SK-N-SH treated with all-trans-retinoic acid at 6 μM for 48 hours (cell line): Measurements from ENCODE around the gene NDOR1.

Source experiments
- CSDC2 ChIP-seq: fragments of 250-450 bp; sonication (Bioruptor Pico); IDR thresholded peaks from 2 replicates; pipeline ENCODE4 v1.5.0; 2020; ENCODE audit warnings: mild to moderate bottlenecking, moderate library complexity
- ESRRG ChIP-seq: fragments of 250-450 bp; sonication (Bioruptor Pico); IDR thresholded peaks from 2 replicates; pipeline ENCODE4 v1.6.1; 2021; ENCODE audit warnings: mild to moderate bottlenecking
- ZFP3 ChIP-seq: fragments of 250-450 bp; sonication (Bioruptor Pico); IDR thresholded peaks from 2 replicates; pipeline ENCODE4 v1.5.0; 2020; ENCODE audit warnings: mild to moderate bottlenecking, moderate library complexity
- ZFP30 ChIP-seq: fragments of 450-650 bp; formaldehyde crosslinking; IDR thresholded peaks from 2 replicates; pipeline ENCODE4 v1.5.0; 2022; ENCODE audit warnings: mild to moderate bottlenecking, moderate library complexity
- ZNF8 ChIP-seq: fragments of 450-650 bp; formaldehyde crosslinking; IDR thresholded peaks from 2 replicates; pipeline ENCODE4 v1.5.0; 2020; ENCODE audit warnings: mild to moderate bottlenecking, moderate library complexity
- TF ChIP-seq, protein P1 (sequence below): fragments of 250-450 bp; sonication (Bioruptor Pico); IDR thresholded peaks from 2 replicates; pipeline ENCODE4 v1.5.1; 2020; ENCODE audit warnings: low read depth, mild to moderate bottlenecking, moderate library complexity

DNA sequence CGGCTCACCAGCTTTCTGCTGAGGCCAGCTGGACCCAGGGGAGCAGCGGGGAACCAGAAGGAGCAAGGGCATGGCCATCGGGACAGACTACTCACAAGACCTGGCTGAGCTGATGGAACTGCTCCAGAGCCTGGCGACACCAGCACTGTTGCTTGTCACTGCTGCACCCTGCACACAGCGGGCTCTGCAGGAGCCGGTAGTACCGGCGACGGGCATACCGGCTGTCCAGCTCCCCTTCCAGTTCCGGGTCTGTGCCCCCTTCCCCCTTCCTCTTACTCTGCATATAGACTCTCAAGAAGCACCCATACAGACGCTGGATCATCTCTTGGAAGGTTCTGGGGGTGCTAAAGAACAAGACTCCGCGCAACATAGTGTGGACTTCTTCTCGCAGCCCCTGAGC, 18.1 kb upstream of the NDOR1 start:
- TF ChIP-seq ZFP30 (CRISPR knock-in tag) (no peak), ZFP3 (CRISPR knock-in tag) (no peak), ZNF8 (CRISPR knock-in tag) (no peak), CSDC2 (no peak), ESRRG (CRISPR knock-in tag) (no peak)
- TF ChIP-seq, protein P1, sequence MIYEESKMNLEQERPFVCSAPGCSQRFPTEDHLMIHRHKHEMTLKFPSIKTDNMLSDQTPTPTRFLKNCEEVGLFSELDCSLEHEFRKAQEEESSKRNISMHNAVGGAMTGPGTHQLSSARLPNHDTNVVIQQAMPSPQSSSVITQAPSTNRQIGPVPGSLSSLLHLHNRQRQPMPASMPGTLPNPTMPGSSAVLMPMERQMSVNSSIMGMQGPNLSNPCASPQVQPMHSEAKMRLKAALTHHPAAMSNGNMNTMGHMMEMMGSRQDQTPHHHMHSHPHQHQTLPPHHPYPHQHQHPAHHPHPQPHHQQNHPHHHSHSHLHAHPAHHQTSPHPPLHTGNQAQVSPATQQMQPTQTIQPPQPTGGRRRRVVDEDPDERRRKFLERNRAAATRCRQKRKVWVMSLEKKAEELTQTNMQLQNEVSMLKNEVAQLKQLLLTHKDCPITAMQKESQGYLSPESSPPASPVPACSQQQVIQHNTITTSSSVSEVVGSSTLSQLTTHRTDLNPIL (CRISPR knock-in tag): no peak
